HG03469 (cell line): ENCODE results near the gene LIPH.
"Not testable (repeated sequence)": the region's sequence is repeated elsewhere in the genome, so short reads cannot be mapped to it uniquely, and the experiment has no call there.

Source experiments
- ATAC-seq: cut with Tn5 transposase; IDR thresholded peaks from one replicate; pipeline ENCODE4 v1.9.1; 2021; ENCODE audit warnings: mild to moderate bottlenecking, moderate library complexity, moderate number of reproducible peaks; ENCODE audit not compliant: unreplicated experiment

Gene LIPH

DNA sequence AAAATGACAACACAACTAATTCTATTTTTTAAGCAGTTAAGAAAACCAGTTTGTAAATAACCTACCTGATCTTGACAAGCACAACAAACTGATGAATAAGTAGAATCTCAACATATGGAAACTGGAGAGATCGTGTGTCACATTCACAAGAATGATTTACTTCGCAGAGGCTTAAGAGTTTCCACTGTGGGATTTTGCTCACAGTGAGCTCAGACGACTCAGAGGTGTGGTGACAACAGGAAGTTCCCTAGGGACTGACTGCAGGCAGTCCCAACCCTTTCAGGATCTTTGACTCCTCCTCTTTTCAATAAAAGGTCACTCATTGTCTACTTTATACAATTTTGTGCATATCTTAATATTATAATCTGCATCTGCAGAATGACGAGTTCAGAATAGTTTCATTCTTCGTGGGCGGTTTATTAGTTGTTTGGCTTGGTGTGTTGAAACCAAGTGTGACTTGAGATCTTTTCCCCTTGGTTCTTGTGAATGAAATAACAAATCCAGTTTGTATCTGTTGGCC is at the start of gene LIPH:
Gene LIPH, minus strand, starts transcription at position 231 of the 520 bp plus-strand sequence. Its CDS starts 117 bp downstream, at position 114.
- ATAC-seq, result no peak

DNA sequence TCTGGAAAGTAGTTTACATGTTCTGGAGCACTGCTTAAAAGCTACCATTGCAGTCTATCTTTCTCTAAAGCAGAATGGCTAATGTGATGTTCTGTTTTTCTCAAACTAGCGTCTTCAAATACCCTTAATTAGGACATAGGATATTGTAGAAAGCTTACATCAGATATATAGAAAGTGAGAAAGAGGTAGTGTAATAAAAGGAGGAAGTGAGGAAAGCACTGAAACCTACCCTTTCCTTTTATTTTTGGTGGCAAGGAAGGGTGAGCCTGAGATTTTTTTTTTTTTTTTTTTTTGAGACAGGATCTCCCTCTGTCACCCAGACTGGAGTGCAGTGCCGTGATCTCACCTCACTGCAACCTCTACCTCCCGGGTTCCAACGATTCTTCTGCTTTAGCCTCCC is 43.1 kb upstream of the LIPH start:
- peak; percentile 54 for ATAC-seq

DNA sequence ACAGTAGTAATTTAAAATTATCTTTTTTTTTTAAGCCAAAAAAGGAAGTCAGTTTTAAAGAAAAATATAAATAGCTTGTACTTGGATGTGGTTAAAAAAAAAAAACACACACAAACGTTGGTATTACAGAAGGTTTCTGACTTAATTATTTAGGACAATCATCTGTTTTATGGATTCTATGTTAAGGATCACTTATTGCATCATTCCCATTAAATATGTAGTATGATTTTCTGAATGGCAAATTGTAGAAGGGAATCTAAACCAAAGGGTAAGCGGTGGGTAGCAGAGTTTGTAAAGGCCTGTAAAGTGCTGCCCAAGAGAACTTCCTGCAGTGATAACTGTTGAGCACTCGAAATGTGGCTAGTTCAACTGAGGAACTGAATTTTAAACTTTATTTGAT is 41.7 kb upstream of the LIPH start:
- no peak for ATAC-seq

DNA sequence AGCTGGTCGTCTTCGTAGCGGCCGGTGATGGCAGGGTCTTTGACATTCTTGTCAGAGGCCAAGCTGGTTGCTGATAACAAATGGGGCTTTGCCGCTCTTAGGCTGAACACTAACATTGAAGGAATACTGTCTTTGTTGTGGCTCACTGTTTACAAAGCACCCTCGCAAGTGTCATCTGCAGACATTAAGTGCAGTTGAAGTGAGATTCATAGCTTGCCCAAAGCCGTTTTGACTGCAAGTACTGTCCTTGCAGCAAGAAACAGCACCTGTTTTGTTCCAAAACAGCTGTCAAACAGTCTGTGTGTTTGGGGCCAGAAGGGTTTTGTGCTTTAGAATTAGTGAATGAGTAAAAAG is 34.3 kb upstream of the LIPH start:
- ATAC-seq, result no peak

DNA sequence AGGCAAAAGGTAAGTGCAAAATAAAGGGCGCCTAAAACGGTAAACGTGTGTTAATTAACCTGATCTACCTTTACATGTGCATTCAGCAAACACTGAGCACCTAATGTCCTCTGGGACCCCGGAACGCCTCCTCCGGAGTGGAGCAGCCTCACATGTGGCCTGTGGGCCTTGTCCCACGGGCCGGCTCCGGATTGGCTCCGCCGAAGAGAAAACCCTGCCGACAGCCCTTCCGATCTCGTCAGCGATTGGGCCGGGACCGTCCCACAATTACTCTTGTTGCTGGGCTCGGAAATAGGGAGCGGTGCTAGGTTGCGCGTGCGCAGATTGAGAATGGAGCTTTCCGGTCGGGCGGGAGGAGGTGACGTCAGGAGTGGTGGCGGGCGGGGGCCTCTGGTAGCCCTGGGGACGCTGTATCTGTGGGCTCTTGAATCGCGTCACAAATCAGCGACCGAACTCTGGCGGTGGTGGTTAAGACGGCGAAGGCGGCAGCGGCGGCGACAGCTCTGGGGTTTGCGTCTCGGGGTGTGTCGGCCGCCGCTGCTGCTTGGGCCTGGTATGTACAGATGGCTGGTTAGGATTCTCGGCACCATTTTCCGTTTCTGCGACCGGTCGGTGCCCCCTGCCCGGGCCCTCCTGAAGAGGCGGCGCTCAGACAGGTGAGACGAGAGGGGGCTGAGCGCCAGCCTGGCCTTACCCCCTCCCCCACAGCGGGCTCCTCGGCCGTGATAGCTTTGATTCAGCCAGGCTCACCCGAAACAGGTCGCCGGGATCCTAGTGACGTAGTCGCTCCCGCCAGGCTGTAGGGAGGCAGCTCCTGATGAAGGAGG is 33.7 kb upstream of the LIPH start, which contains the start of gene SENP2:
Gene SENP2, plus strand, starts transcription at position 437 of the 827 bp plus-strand sequence. Its CDS starts 119 bp downstream, at position 556.
- ATAC-seq, result peak; percentile 92

DNA sequence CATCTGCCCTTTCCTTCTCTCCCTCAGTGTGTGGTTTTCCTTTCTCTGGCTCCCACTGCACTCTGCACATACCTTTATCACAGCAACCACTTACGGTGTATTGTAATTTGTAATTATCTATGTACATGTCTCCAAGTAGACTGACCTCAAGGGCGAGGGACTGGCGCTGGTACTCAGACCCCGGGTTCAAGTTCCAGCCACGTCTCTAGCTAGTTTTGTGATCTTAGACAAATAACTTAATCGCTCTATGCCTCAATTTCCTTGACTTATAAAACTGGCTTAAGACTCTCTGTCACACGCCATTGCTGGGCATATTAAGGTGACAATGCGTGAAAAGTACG is 33.1 kb upstream of the LIPH start:
- no peak for ATAC-seq

DNA sequence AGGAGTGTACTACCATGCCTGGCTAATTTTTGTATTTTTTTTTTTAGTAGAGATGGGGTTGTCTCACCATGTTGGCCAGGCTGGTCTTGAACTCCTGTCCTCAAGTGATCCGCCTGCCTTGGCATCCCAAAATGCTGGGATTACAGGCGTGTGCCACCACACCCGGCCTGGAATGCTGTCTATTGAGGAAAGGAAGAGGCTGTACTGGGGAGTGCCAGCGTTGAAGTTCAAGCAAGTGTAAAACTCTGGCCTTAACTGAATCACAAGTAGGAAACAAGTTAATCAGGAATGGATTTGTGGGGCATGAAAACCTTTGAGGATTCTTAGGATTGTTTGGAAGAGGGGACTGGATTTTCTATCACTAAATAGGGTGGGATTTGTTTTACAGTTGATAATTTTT is 32.3 kb upstream of the LIPH start:
- ATAC-seq, result no peak

DNA sequence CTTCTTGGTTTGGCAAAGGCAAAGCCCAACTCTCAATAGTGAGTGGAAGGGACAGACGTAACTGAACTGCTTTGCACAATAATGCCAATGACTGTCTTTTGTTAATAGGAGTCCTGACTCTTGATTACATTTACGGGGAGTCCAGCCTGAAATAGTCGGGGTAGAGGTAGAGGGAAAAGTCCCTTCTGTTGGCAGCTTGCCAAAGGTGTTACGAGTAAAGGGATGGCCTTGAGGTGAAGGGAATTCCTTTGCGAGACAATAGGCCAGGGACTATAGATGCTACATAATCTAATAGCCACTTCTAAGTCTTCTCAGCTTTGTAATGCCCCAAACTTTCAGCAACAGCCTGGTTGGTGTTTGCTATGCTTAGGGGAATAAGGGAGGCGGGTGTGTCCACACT is 31.5 kb upstream of the LIPH start:
- no peak for ATAC-seq

DNA sequence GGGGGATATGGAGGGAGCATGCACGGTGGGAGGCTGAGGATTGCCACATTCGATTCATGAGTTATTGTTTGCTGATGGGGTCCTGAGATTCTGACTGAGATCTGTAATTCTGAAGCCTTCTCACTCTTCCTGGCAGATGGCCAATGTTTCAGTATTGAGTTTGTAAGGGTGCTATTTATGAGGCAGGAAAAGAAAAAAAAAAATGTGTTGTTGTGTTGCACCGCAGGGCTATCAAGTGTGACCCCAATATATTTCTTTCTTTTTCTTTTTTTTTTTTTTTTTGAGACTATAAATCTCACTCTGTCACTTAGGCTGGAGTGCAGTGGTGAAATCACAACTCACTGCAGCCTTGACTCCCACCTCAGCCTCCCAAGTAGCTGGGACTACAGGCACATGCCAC is 30.5 kb upstream of the LIPH start:
- ATAC-seq, result no peak

DNA sequence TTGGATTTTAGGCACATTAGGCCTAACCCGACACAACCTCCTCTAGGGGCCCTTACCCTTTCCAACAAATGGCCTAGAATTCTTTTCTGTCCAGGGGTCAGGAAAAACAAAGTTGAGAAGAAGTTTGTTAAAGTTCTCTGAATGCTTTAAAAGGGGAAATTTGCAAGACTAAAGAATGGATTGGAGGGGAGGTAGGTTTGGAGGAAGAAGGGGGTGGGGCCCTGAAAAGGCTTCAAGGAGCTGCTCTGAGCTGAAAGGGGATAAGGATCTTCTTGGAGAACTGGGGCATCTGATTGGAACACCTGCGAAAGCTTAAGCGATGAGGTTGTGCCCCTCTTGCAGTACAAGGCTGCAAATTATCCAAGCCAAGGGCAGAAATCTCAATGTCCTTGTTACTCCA is 29.8 kb upstream of the LIPH start:
- no peak for ATAC-seq

DNA sequence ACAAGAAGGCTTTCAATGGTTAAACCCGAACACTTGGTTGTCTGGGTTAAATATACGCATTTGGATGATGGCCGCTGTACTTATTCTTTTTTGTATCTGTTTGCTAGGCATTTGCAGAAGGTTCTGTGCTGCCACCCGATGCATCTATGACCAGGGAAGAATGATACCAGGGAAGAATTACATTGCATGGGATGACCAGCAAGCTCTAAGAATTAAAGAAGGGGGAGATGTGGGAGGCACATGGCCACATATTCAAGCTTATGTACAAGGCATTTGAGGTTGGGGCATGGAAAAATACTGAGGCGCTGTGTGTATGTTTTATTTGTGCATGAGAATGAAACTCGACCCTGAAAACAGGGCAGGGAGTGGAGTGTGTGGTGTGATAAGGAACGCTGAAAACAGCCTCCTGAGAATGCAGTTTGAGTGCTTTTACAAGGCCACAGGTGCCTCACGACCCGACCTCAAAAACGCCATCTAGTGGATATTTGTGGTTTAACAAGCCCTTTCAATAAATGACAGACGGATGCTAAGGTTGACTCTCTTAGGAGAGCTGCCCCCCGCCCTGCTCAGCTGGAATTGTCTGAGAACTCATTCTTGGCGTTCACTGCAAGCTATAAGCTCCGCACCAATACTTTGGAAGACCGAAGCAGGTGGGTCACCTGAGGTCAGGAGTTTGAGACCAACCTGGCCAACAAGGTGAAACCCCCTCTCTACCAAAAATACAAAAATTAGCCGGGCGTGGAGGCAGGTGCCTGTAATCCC is 22.9 kb upstream of the LIPH start:
- not testable (repeated sequence) for ATAC-seq

DNA sequence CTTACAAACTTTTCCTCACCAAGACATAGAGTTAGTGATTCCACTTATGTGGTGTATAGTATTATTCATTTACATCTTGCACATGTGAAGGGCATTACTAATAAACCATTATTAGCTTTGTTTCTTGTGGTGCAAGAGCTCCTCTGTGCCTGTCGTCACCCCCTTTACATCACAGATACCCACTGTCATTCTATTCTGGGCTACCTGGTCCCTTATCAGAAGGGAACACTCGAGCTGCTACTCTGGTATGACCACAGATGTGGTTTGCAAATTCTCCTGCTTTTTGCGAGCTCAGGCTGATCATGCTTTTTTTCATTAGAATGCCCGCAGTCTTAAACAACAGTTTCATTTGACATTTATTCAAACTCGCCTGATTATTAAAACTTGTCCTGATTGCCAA is 19.8 kb upstream of the LIPH start:
- no peak for ATAC-seq

DNA sequence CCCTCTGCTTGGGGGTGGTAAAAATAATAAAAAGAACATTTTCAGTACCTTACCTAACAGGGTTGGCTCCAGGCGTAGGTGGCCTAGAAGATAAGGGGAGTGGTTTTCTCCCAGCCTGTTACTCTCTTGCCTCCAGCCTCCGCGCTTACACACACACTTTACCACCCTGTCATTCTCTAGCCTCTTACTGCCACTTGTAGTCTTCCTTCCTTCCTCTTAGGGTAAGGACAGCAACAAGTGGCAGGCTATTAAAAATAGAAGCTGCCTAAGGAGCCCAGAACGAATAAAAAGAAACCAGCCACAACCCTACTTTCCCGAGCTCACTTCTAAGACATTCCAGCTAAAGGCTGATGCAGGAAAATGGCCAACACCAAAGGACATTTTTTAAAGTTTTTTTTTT is 9.6 kb upstream of the LIPH start:
- no peak for ATAC-seq

DNA sequence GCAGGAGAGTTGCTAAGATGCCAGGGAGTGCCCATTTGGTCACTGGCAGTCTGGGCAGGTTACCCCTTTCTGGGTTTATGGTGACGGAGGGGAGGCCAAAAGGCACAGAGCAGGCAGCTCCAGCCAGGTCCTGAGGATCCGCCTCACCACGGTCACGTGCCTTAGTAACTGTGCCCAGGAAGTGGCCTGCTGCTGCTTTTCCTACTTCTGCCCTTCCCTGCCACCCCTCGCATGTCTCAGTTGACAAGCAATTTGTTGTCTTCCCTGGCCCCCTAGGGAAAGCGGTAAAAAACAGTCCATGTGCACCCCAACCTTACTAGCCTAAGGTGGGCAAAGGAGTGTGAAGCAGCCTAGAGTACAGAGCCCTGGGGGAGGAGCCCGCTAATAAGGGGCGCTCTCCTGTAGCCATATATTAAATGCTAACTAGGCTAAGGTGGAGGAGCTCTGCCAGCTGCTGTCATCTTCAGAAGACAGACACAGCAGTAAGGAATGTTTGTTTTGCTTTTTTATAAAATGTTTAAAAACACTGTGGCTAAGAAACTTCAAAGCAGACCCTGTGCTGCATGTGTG is 9.1 kb upstream of the LIPH start:
- ATAC-seq, result no peak

DNA sequence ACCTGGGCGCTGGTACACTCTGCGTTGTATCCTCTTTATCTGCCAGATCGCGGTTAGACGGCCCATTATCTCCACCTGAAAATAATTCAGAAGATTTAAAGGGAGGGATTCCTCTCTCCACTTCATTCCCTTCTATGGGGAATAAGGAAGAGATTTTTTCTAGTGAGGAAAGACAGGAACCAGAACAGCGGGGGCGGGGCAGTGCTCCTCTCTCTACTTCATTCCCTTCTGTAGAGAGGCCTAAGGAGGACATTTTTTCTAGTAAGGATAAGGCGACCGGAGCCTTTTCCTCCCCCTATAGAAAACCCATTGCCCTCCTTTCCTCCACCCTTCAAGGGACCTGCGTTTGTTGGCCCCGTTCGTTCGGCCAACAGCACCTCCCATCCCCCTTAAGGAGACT is 8.3 kb upstream of the LIPH start:
- no peak for ATAC-seq

DNA sequence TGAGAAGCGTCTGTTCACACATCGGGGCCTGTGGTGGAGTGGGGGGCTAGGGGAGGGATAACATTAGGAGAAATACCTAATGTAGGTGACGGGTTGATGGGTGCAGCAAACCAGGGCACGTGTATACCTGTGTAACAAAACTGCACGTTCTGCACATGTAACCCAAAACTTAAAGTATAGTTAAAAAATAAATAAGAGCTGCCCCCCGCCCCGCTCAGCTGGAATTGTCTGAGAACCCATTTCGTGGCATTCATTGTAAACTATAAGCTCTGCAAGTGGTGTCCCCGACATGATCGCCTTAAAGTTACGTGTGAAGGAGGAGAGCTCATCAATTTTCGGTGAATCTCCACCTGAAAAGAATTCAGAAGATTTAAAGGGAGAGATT is 7.3 kb upstream of the LIPH start:
- no peak for ATAC-seq

DNA sequence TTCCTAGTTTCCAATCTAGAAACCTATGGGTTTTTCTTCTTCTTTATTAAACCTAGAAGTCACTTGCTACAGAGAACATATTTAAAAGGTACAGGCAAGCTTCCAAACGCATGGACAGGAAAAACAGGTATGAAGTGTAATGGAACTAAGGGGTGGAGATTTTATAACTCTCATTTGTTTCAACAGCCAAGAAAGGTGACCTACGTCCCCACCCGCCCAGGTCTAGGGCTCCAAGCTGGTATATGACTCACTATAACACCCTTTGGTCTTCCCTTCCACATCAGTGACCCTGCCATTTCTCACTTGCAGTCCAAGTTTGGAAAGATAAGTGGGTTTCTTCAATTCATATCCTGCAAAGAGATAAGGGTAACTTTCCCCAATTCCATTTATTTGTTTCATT is 6.0 kb upstream of the LIPH start:
- ATAC-seq, result no peak

DNA sequence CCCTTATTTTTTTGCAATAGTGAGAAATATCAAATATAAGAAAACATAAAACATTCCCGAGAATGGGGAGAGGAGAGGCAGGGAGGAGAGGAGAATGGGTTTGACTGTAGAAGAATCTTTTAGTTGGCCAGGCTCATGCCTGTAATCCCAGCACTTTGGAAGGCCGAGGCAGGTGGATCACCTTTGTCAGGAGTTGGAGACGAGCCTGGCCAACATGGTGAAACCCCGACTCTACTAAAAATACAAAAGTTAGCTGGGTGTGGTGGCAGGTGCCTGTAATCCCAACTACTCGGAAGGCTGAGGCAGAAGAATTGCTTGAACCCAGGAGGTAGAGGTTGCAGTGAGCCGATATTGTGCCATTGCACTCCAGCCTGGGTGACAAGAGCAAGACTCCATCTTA is 4.3 kb upstream of the LIPH start:
- not testable (repeated sequence) for ATAC-seq

DNA sequence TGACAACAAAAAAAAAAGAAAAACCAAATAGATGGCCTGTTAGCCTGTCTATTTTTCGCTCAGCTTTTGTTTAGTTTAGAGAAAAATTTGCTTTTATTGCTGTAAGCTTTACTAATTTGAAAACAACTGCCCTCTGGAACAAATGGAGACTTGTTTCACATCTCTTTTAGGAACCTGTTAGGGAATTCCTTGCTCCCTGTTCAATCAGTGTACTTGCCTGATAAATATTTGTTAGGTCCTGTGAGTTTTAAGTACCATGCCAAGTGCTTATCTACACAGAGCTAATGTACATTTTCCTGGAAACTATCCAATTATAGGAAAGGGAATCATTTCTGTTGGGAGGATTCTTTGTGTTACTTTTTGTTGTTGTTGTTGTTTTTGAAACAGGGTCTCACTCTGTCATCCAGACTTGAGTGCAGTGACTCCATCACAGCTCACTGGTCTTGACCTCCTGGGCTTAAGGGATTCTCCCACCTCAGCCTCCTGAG is 3.5 kb upstream of the LIPH start:
- no peak for ATAC-seq

DNA sequence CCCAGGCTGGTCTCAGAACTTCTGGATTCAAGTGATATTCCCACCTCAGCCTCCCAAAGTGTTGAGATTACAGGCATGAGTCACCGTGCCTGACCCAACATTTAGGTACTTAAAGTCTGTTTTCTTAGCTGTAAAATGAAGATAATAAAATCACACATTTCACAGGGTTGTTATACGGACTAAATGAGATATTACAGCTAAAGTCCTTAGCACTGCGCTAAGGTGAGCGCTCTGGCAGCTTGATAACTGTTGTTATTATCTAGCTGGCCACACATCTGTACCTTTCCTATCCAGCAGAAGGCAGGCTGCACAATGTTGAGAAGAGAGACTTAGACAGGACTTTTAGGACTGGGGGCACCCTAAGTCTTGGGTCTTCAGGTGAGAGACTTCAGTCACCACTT is 2.7 kb upstream of the LIPH start:
- no peak for ATAC-seq

DNA sequence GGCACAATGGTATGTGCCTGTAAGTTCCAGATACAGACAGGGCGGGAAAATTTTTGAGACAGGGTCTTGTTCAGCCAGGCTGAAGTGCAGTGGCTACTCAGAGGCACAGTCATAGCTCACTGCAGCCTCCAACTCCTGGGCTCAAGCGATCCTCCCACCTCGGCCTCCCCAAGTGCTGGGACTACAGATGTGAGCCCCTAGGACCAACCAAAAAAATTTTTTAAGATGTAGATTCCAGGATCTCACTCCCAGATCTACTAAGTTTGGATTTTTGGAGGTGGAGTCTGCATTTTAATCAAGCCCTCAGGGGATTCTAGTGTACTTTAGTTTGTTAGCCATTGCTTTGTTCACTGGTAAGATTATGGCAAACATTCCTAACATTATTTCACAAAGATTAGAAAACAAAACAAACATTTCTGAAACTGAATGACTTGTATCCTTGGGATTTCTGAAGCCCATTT is 2.7 kb downstream of the LIPH start:
- ATAC-seq, result no peak

DNA sequence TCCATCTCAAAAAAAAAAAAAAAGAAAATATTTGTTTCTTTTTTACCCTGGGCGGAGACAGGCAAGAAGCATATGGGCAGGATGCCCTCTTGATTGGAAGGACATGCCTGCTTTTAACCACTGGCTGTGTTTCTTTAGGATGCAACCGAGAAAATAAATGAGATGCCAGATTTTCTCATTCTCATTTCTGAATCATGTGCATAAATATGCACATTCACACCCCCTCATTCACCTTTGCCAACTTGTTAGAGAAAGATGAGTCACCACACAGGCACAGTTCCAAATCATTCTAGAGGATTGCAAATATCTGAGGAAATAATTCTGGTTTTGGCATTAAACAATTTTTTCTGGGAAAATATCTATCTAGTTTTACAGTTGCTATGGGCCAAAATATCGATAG is 3.3 kb downstream of the LIPH start:
- ATAC-seq, result no peak
